Thyroid gland (tissue), 4 donors: ENCODE data around the gene MED17. TPM values are rescaled to one million over a fixed set of nuclear protein-coding genes. Genes with fewer than 3 reads are reported as not detected.
A peak's percentile ranks its signal among the peaks of the same experiment; 100 is the strongest.

Source experiments
- DNase-seq, 2 donors: peaks; one replicate each; pipeline ENCODE4 v3.0.0-alpha.2; 2019
- H3K27ac ChIP-seq, 3 donors: fragments of 200-600 bp; sonication (generic); 1 replicate in 2 of 3; 2 replicates in 1 of 3; pipeline ENCODE4 v1.5.1; 2016 to 2019; ENCODE audit warnings: mild to moderate bottlenecking in 1 of 3, moderate library complexity in 1 of 3
- H3K27me3 ChIP-seq: fragments of 200-600 bp; sonication (generic); one replicate; pipeline ENCODE4 v1.5.1; 2019
- H3K36me3 ChIP-seq, 2 donors: fragments of 200-600 bp; sonication (generic); one replicate each; pipeline ENCODE4 v1.5.1; 2016 to 2019
- H3K4me1 ChIP-seq, 2 donors: fragments of 200-600 bp; sonication (generic); one replicate each; pipeline ENCODE4 v1.5.1; 2017 to 2019
- H3K4me3 ChIP-seq, 3 donors: fragments of 200-600 bp; sonication (generic); replicated peaks in 1 of 3; 1 replicate in 2 of 3; 2 replicates in 1 of 3; pipeline ENCODE4 v1.5.1; 2016; ENCODE audit warnings: mild to moderate bottlenecking in 1 of 3
- H3K9me3 ChIP-seq: fragments of 200-600 bp; sonication (generic); one replicate; pipeline ENCODE4 v1.5.1; 2017
- POLR2A ChIP-seq, 2 donors: fragments of 450-650 bp; IDR thresholded peaks; one replicate each; pipeline ENCODE4 v1.6.1; 2017; ENCODE audit warnings: antibody characterized with exemption in 2 of 2, mild to moderate bottlenecking in 2 of 2, moderate library complexity in 1 of 2
- WGBS, 2 donors: methylation state at CpG; one replicate each; pipeline ENCODE4 v1.1.5; 2017; 5-methylcytosine and 5-hydroxymethylcytosine counted together
- intact Hi-C: fragments of 100-400 bp; cut with DNase I; formaldehyde crosslinking; loops from one replicate; pipeline ENCODE4 v1.15.1; 2023
- total RNA-seq, 4 donors: library from RNA; depleted of rRNA; stranded (reverse); fragments of >200 nt; gene quantifications; one replicate each; pipeline ENCODE4 v1.2.3, GENCODE V29; 2016
- TF ChIP-seq, protein P1 (sequence below), 6 experiments: fragments of 200-600 bp in 3 of 6; fragments of 450-650 bp in 3 of 6; sonication (generic) in 3 of 6; IDR thresholded peaks; one replicate each; pipeline ENCODE4 v1.5.1; 2016 to 2019; ENCODE audit warnings: antibody characterized with exemption in 6 of 6, mild to moderate bottlenecking in 2 of 6, inconsistent platforms in 1 of 6, moderate library complexity in 1 of 6

Gene MED17
- total RNA-seq, 4 donors from 2014 or later: 34.6 to 56.3 (median 35.4) TPM

DNA sequence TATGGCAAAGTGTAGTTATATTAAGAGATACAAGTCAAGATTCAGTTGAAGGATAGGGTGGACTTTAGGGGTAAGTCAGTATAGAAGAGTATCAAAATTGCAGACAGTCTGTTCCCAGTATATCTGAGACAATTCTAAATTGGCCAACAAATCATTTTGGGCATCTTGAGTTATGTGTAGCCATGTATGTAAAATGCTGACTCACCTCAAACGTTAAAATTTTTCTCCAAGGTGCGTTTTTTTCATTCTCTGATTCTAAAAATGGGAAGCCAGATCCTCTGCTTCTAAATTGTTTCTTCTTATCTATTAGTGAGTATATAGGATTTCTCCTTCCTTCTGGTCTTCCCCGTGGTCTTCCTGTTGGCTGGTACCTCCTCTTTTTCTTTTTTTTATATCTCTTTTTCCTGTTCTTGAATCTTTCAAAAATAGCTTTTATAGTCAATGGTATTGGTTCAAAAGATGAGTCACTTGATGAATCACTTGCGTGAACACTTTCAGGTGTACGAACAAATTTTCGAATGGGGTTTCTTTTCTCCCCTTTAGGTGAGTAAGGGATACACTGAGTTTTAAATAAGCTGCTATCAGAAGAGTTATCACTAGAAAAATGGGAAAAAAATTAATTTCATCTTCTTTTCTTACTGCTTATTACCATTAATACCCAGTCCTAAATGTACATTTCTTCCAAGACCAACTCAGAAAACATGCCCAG, 46.0 kb upstream of the MED17 start:
- H3K4me1 ChIP-seq: peaks cover 24 to 29% of the 10 kb centered on the region in 2 donors
- no peak overlapping the region for H3K27ac ChIP-seq
- H3K9me3 ChIP-seq: no peaks in the 10 kb centered on the region
- intact Hi-C loops: no loop called here
- 66 to 74% methylated on average over 6 of the region's 6 CpGs for WGBS, 2 donors
- no peaks in the 10 kb centered on the region for H3K27me3 ChIP-seq
- H3K36me3 ChIP-seq: peaks cover 45 to 50% of the 10 kb centered on the region in 2 donors
- no peak for TF ChIP-seq POLR2A (IDR thresholded peaks at IDR 0.05)
- TF ChIP-seq, protein P1, sequence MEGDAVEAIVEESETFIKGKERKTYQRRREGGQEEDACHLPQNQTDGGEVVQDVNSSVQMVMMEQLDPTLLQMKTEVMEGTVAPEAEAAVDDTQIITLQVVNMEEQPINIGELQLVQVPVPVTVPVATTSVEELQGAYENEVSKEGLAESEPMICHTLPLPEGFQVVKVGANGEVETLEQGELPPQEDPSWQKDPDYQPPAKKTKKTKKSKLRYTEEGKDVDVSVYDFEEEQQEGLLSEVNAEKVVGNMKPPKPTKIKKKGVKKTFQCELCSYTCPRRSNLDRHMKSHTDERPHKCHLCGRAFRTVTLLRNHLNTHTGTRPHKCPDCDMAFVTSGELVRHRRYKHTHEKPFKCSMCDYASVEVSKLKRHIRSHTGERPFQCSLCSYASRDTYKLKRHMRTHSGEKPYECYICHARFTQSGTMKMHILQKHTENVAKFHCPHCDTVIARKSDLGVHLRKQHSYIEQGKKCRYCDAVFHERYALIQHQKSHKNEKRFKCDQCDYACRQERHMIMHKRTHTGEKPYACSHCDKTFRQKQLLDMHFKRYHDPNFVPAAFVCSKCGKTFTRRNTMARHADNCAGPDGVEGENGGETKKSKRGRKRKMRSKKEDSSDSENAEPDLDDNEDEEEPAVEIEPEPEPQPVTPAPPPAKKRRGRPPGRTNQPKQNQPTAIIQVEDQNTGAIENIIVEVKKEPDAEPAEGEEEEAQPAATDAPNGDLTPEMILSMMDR (IDR thresholded peaks at IDR 0.05): no peak
- peak overlapping the region in 1 of 3 donors; percentile 4 for H3K4me3 ChIP-seq
- DNase-seq: no peak

DNA sequence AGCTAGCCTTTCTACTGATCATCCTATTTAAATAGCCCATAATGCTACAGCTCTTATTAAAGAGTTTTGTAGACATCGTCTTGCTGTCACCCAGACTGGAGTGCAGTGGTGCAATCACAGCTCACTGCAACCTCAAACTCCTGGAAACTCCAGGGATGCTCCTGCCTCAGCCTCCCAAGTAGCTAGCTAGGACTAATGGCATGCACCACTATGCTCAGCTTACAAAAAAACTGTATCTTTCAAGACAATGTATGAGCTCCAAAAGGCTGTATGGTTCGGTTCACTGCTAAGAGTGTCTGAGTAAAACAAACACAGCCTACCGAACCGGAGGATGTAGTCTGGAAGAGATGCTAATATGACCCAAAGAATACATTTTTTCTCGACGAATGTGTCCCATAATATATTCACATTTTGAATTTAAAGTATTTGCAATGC, 45.4 kb upstream of the MED17 start:
- Histone ChIP-seq H3K27me3 (no peaks in the 10 kb centered on the region), H3K4me3 (peak overlapping the region in 1 of 3 donors; percentile 4), H3K27ac (no peak overlapping the region), H3K4me1 (peaks cover 24 to 29% of the 10 kb centered on the region in 2 donors), H3K9me3 (no peaks in the 10 kb centered on the region), H3K36me3 (peaks cover 39 to 44% of the 10 kb centered on the region in 2 donors)
- WGBS, 2 donors: 31 to 39% methylated on average over 6 of the region's 6 CpGs
- DNase-seq: no peak
- intact Hi-C loops: no loop called here
- TF ChIP-seq, protein P1 (IDR thresholded peaks at IDR 0.05): no peak
- no peak for TF ChIP-seq POLR2A (IDR thresholded peaks at IDR 0.05)

DNA sequence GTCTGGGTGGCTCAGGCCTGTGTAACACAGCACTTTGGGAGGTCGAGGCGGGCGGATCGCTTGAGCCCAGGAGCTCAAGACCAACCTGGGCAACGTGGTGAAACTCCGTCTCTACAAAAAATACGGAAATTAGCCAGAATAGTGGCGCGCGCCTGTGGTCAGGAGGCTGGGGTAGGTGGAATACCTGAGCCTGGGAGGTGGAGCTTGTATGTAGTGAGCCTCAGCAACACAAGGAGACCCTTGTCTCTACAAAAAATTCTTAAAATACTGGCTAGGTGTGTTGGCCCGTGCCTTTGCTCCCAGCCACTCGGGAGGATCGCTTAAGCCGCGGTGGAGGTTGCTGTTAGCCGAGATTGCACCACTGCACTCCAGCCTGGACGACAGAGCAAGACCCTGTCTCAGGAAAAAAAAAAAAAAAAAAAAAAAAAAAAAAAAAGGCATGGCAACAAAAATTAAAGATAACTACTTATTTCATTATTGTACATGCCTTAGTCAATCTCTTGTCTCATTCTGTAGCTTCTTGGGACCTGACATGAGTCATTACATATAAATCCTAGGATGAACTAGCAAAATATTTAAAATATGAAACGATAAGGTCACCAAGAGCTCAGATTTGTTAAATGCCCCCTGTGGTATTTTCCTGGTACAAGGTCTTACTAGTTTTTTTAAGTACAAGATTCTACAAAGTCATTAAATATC, 43.9 kb upstream of the MED17 start:
- peaks cover 24 to 33% of the 10 kb centered on the region in 2 donors for H3K36me3 ChIP-seq
- no peaks in the 10 kb centered on the region for H3K27me3 ChIP-seq
- no peaks in the 10 kb centered on the region for H3K9me3 ChIP-seq
- H3K4me1 ChIP-seq: peaks cover 24 to 29% of the 10 kb centered on the region in 2 donors
- peak overlapping the region; percentile 19 to 80 (median 69) for H3K4me3 ChIP-seq
- peak overlapping the region in 2 of 3 donors; percentile 15 to 87 for H3K27ac ChIP-seq
- 10 to 12% methylated on average over 18 of the region's 18 CpGs for WGBS, 2 donors
- TF ChIP-seq, protein P1 (IDR thresholded peaks at IDR 0.05): no peak
- peak in 1 of 2 donors; percentile 19 for TF ChIP-seq POLR2A (IDR thresholded peaks at IDR 0.05)
- intact Hi-C loops: loop anchor here (5.0 kb wide), 1 partner anchor 47 kb away; no protein-coding TSS in a partner anchor
- peak; percentile 51 to 60 for DNase-seq

DNA sequence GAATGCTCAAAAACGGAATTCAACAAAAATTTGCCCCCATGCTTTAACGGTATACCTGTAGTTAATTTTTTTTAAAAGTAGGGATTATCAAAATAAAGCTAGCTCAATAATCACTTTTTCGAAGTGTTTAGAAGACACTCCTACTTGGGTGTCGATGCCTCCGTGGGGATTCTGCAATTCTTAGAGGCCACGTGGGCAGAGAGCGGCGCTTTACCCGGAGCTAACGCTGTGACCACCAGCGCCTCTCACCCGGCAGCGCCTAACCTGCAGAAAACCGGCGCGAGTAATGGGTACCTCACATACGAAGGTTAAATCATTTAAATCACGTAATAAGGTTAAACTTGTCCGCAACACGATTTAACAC, 43.4 kb upstream of the MED17 start:
- H3K27me3 ChIP-seq: no peaks in the 10 kb centered on the region
- intact Hi-C loops: loop anchor here (5.0 kb wide), 1 partner anchor 47 kb away; no protein-coding TSS in a partner anchor

More for the DNA sequence above, 43.4 kb upstream of the MED17 start:
- peak; percentile 49 to 54 for DNase-seq
- Histone ChIP-seq H3K9me3 (no peaks in the 10 kb centered on the region), H3K36me3 (peaks cover 19 to 28% of the 10 kb centered on the region in 2 donors), H3K27ac (peak overlapping the region; percentile 87 to 94 (median 92)), H3K4me3 (peak overlapping the region; percentile 19 to 80 (median 69)), H3K4me1 (peaks cover 24 to 29% of the 10 kb centered on the region in 2 donors)
- 0 to 1% methylated on average over 20 of the region's 20 CpGs for WGBS, 2 donors
- TF ChIP-seq, protein P1 (IDR thresholded peaks at IDR 0.05): no peak
- no peak for TF ChIP-seq POLR2A (IDR thresholded peaks at IDR 0.05)
